GM12801 (cell line): ENCODE results near the gene PPP2R5B.

Source experiments
- TF ChIP-seq, protein P1 (sequence below): IDR thresholded peaks from one replicate; pipeline ENCODE4 v1.5.1; 2011; ENCODE audit warnings: control low read depth; ENCODE audit not compliant: insufficient read length; ENCODE audit errors: extremely low read depth

The PPP2R5B gene

GRCh38 chr11:64923944-64924909 lies at the start of gene PPP2R5B:
PPP2R5B (plus strand) TSS chr11:64924689; CDS start chr11:64925735, 1,046 bp downstream.
- TF ChIP-seq, protein P1, sequence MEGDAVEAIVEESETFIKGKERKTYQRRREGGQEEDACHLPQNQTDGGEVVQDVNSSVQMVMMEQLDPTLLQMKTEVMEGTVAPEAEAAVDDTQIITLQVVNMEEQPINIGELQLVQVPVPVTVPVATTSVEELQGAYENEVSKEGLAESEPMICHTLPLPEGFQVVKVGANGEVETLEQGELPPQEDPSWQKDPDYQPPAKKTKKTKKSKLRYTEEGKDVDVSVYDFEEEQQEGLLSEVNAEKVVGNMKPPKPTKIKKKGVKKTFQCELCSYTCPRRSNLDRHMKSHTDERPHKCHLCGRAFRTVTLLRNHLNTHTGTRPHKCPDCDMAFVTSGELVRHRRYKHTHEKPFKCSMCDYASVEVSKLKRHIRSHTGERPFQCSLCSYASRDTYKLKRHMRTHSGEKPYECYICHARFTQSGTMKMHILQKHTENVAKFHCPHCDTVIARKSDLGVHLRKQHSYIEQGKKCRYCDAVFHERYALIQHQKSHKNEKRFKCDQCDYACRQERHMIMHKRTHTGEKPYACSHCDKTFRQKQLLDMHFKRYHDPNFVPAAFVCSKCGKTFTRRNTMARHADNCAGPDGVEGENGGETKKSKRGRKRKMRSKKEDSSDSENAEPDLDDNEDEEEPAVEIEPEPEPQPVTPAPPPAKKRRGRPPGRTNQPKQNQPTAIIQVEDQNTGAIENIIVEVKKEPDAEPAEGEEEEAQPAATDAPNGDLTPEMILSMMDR = no peak

GRCh38 chr11:64875369-64876228 lies 48.9 kb upstream of the PPP2R5B start:
- TF ChIP-seq, protein P1 = no peak

DNA sequence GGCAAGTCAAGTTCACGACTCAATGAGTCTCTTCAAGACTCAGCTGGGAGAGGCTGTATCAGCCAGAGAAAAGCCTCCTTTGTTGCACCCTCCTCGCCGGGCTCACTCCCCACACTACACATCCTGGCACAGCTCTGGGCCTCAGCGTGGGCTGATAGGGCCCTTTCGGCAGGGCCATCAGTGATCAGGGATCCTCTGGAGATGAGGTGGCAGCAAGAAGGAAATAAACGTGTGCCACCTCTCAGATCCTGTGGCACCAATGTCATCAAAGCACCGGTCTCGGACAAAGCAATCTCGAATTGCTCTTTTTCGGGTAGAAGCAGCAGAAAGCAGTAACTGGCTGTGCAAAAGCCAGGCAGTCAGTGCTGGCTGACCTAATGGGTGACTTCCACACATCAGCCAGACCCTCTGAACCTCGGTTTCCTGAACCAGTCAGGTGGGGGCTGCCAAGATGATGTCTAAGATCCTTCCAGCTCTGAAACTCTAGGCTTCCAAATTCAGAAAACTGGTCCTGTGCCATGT lies 48.2 kb upstream of the PPP2R5B start:
- TF ChIP-seq, protein P1 = no peak

GRCh38 chr11:64876835-64877341 lies 47.6 kb upstream of the PPP2R5B start:
- TF ChIP-seq, protein P1 = no peak

DNA sequence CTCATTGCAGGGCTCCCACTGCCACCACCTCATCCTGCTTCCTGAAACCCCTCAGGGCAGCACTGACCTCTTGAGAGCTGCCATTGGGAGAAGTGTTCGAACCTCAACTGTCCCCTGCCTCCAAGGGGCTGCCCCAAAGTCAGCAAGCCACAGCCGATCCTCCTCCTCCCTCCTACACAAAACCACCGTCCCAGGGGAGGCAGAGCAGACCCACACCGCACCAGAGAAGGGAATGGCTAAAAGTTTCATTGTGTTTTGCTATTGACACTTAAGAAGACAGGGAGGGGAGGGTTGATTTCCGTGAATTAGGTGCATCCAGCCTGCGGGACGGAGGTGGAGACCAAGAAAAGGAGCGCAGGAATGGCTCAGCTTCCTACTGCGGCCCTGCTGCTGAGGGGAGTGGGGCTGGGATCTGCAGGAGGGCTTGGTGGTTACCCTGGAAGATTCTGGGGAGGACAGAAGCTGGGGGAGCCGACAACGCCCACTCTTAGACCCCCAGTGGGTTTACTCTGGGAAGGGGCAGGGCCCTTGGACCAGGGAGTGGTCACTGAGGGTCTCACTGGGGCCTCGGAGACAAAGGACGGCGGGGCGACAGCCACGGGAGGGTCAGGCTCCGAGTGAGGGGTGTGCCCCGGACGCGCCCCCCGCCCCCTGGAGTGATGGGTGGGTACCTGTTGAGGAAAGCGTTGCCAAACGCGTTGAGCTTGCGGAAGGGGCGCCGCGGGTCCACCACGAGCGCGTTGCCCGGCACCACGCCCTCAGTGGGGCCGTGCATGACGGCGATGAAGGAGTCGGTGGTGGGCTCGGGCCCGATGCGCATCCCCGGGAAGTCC lies 46.9 kb upstream of the PPP2R5B start:
- TF ChIP-seq, protein P1 = no peak

DNA sequence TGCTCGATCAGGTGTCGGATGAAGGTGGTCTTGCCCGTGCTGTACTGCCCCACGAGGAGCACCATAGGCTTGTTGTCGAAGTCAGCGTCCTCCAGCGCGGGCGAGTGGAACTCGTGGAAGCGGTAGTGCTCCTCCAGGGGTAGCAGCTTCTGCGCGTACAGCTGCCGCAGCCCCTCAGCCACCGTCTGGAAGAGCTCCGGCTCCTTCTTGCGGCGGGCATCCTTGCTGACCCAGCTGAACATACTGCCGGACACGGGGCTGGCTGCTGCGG lies 46.3 kb upstream of the PPP2R5B start:
- TF ChIP-seq, protein P1 = no peak
